Muscle layer of colon (tissue), 2 donors: ENCODE results near the gene JRKL.
A peak's percentile ranks its signal among the peaks of the same experiment; 100 is the strongest.

Source experiments
- H3K27ac ChIP-seq: one replicate; pipeline ENCODE4 v1.7.0; 2013; ENCODE audit warnings: low read depth, mild to moderate bottlenecking, low read length, moderate library complexity
- H3K27me3 ChIP-seq, 2 donors: one replicate each; pipeline ENCODE4 v1.7.0; 2013; ENCODE audit warnings: low read length in 2 of 2, mild to moderate bottlenecking in 2 of 2; ENCODE audit not compliant: insufficient read depth in 2 of 2, control insufficient read depth in 1 of 2
- H3K36me3 ChIP-seq: one replicate; pipeline ENCODE4 v1.7.0; 2013; ENCODE audit warnings: mild to moderate bottlenecking, low read length; ENCODE audit not compliant: insufficient read depth
- H3K4me1 ChIP-seq: one replicate; pipeline ENCODE4 v1.7.0; 2013; ENCODE audit warnings: mild to moderate bottlenecking, low read length; ENCODE audit not compliant: insufficient read depth
- H3K4me3 ChIP-seq, 2 donors: one replicate each; pipeline ENCODE4 v1.7.0; 2013; ENCODE audit warnings: low read length in 2 of 2, low read depth in 1 of 2, mild to moderate bottlenecking in 1 of 2, moderate library complexity in 1 of 2
- H3K9ac ChIP-seq: one replicate; pipeline ENCODE4 v1.7.0; 2013; ENCODE audit warnings: low read length
- H3K9me3 ChIP-seq: one replicate; pipeline ENCODE4 v1.7.0; 2013; ENCODE audit warnings: mild to moderate bottlenecking, low read length
- donor health status: abdominal sarcoma.
- donor health status: Adenocarcinoma of cecum.

Gene JRKL

DNA sequence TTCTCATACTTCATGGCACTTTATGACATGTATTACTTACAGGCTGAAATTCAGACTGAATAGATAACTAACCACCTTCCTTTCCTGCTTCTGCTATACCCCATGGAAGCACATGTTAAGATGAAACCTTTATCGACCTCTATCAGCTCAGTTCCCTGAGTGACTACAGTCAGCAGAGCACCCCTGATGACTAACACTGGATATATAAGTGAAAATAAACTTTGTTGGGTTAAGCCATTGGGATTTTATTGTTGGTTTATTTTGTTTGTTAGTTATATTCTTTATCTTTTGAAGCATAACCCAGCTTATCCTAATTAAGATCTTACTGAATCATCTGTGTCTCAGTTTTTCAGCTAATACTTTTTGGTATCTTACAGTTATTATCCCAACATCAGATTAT lies 23.8 kb upstream of the JRKL start:
- H3K36me3 ChIP-seq, result peaks cover 17% of the 10 kb centered on the region
- H3K27ac ChIP-seq, result no peak overlapping the region
- H3K4me3 ChIP-seq, result no peak overlapping the region
- H3K9me3 ChIP-seq, result no peaks in the 10 kb centered on the region
- H3K27me3 ChIP-seq, result no peaks in the 10 kb centered on the region
- H3K9ac ChIP-seq, result no peak overlapping the region
- H3K4me1 ChIP-seq, result no peaks in the 10 kb centered on the region

DNA sequence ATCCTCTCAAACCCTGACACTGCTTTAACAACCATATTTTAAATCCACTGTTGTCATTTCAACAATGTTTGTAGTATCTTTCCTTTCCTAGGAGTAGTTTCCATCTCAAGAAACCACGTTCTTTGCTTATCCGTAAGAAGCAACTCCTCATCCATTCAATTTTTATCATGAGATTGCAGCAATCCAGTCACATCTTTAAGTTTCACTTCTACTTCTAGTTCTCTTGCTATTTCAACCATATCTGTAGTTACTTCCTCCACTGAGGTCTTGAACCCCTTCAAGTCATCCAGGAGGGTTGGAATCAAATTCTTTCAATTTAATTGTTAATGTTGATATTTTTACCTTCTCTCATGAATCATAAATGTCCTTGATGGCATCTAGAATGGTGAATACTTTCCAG lies 22.5 kb upstream of the JRKL start:
- Histone ChIP-seq H3K27me3 (no peaks in the 10 kb centered on the region), H3K27ac (no peak overlapping the region), H3K4me3 (no peak overlapping the region), H3K9me3 (no peaks in the 10 kb centered on the region), H3K36me3 (peaks cover 17% of the 10 kb centered on the region), H3K9ac (no peak overlapping the region), H3K4me1 (no peaks in the 10 kb centered on the region)

DNA sequence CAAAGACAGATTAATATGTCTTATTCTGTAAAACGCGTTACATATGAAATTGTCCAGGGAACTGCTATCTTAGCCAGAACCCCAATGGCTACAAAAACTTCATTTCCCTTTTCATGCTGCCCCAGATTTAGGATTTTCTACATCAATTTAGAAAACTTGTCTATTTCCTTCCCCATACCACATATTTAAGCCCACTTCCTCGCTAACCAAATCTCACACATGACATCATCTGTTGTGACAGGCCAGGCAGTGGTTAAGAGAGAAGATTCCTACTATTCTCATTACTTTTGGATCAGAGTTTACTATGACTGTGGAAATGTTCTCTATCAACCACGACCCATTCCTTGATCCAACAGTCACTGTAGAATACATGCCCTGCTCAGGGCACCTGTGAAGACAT lies 16.0 kb upstream of the JRKL start:
- Histone ChIP-seq H3K4me1 (no peaks in the 10 kb centered on the region), H3K36me3 (peaks cover 6% of the 10 kb centered on the region), H3K27ac (no peak overlapping the region), H3K4me3 (no peak overlapping the region), H3K27me3 (no peaks in the 10 kb centered on the region), H3K9me3 (no peaks in the 10 kb centered on the region), H3K9ac (no peak overlapping the region)

DNA sequence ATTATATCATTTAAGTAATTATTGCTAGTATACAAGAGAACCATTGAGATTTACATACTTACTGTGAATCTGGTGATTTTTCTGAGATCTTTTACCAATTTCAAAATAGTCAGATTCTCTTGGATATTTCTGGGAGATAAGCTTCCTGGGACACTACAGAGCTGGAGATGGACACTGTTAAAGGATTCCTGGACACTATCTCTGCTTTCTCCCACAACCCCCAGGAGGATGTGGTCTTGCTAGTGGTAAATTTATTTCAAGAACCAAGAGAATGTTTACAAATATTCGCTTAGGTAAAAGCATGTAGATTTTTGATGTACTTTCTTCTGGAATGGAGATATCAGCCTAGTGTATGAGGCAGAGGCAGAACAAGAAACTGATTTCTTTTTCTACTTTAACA lies 13.0 kb upstream of the JRKL start:
- Histone ChIP-seq H3K4me1 (no peaks in the 10 kb centered on the region), H3K9ac (no peak overlapping the region), H3K36me3 (peaks cover 18% of the 10 kb centered on the region), H3K9me3 (no peaks in the 10 kb centered on the region), H3K4me3 (no peak overlapping the region), H3K27me3 (no peaks in the 10 kb centered on the region), H3K27ac (no peak overlapping the region)

DNA sequence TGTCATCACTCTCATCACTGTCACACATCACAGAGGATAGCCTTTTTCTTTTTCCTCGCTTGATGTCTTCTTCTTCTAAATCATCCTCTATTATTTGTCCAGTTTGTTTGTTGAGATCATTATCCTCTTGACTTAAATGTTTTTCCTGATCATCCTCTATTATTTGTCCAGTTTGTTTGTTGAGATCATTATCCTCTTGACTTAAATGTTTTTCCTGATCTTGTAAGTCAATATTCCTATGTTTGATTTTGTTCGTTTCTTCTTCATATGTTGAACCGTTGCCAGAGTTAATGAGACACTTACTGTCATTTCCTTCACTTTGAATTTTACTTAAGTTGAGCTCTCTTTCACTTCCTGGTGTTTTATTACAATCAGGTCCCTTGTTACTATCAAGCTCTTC lies 5.7 kb upstream of the JRKL start:
- Histone ChIP-seq H3K4me3 (no peak overlapping the region), H3K36me3 (peaks cover 15% of the 10 kb centered on the region), H3K27ac (no peak overlapping the region)

DNA sequence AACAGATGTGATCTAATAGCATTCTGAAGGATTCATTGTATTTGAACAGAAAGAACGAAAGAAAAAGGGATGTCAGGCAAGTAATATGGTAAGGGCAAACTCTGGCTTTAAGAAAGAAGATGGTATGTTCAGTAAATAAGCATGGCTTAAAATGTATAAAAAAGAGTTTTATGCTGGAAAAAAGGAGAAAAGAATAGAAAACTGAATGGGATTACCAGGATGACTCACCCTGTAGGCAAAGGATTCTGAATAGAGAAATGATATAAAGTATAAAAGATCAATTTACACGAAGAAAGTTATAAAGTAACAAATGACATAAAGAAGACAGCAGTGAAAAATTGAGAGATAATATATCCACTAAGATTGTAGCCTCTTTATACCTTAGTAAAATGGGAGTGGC lies 4.6 kb upstream of the JRKL start:
- no peaks in the 10 kb centered on the region for H3K27me3 ChIP-seq
- H3K27ac ChIP-seq, result no peak overlapping the region
- H3K9me3 ChIP-seq, result no peaks in the 10 kb centered on the region
- no peak overlapping the region for H3K9ac ChIP-seq
- peaks cover 14% of the 10 kb centered on the region for H3K4me1 ChIP-seq
- no peak overlapping the region for H3K4me3 ChIP-seq
- H3K36me3 ChIP-seq, result peaks cover 12% of the 10 kb centered on the region

More for the DNA sequence above, 5.7 kb upstream of the JRKL start:
- Histone ChIP-seq H3K9ac (no peak overlapping the region), H3K4me1 (peaks cover 14% of the 10 kb centered on the region), H3K27me3 (no peaks in the 10 kb centered on the region), H3K9me3 (no peaks in the 10 kb centered on the region)

DNA sequence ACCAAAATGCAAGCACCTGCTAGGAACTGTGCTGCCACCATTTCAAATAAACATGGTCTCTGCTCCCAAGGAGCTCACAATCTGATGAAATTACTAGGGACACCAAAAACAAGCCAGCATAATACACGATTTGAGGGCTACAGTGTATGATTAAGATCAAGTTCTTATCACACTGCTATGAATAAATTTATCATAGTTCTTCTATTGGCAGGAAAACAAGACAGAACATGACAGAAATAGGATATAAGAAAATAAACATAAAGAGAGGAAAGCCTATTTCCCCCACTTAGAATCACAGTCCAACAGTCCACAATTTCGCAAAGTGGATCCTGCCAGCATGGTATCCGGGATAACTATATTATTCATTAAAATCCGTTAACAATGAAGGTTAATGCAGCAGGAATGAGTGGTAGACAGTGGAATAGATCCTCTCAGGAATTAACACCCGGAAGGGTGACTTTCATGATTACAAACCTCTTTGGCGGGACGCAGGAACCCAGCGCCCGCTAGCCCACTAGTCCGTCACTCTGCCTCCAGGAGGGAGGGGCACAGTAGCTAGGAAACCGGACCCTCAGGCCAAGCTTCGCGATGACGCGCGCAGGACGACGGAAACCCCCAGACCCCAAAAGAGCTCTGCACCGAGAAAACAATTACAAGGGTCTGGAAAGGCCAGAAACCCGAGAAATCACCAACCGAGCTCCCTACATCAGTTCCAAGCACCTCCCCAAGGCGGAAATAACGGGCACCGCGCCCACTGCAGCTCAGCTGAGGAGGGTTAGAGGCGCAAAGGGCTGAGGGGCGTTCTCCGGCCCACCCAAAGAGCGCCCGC lies 708 bp upstream of the JRKL start:
- peak overlapping the region; percentile 89 for H3K9ac ChIP-seq
- peak overlapping the region; percentile 91 for H3K27ac ChIP-seq
- no peaks in the 10 kb centered on the region for H3K27me3 ChIP-seq
- no peaks in the 10 kb centered on the region for H3K36me3 ChIP-seq
- peak overlapping the region; percentile 93 to 95 for H3K4me3 ChIP-seq
- H3K4me1 ChIP-seq, result peaks cover 21% of the 10 kb centered on the region
- H3K9me3 ChIP-seq, result no peaks in the 10 kb centered on the region

DNA sequence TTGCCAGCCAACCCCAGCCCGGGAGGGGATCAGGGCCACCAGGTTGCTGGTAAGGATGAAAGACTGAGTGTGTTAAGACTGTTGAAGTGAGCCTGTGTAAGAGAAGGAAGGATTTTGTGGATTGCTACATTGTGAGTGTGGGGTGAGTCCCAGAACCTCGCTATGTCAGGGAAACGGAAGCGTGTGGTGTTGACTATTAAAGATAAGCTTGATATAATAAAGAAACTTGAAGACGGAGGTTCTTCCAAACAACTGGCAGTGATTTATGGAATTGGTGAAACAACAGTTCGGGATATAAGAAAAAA lies 627 bp downstream of the JRKL start:
- H3K36me3 ChIP-seq, result no peaks in the 10 kb centered on the region
- H3K27me3 ChIP-seq, result no peaks in the 10 kb centered on the region
- H3K9me3 ChIP-seq, result no peaks in the 10 kb centered on the region
- peak overlapping the region; percentile 91 for H3K27ac ChIP-seq
- peak overlapping the region; percentile 93 to 95 for H3K4me3 ChIP-seq
- H3K4me1 ChIP-seq, result peaks cover 21% of the 10 kb centered on the region
- H3K9ac ChIP-seq, result peak overlapping the region; percentile 8

DNA sequence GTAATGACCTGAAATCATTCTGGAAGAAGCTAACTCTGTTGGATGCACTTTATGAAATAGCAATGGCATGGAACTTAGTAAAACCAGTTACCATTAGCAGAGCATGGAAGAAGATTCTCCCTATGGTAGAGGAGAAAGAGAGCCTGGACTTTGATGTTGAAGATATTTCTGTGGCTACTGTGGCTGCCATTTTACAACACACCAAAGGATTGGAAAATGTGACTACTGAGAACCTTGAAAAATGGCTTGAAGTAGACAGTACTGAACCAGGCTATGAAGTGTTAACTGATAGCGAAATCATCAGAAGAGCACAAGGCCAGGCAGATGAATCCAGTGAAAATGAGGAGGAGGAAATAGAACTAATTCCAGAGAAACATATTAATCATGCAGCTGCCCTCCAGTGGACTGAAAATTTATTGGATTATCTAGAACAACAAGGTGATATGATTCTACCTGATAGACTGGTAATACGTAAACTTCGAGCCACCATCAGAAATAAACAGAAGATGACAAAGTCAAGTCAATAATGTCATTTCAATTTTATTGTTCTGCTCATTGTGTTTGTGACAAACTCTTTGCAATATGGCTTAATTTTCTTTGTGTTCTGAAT lies 2.0 kb downstream of the JRKL start:
- H3K27me3 ChIP-seq, result no peaks in the 10 kb centered on the region
- no peaks in the 10 kb centered on the region for H3K9me3 ChIP-seq
- H3K36me3 ChIP-seq, result no peaks in the 10 kb centered on the region
- peaks cover 21% of the 10 kb centered on the region for H3K4me1 ChIP-seq
- H3K9ac ChIP-seq, result no peak overlapping the region
- no peak overlapping the region for H3K4me3 ChIP-seq
- no peak overlapping the region for H3K27ac ChIP-seq

DNA sequence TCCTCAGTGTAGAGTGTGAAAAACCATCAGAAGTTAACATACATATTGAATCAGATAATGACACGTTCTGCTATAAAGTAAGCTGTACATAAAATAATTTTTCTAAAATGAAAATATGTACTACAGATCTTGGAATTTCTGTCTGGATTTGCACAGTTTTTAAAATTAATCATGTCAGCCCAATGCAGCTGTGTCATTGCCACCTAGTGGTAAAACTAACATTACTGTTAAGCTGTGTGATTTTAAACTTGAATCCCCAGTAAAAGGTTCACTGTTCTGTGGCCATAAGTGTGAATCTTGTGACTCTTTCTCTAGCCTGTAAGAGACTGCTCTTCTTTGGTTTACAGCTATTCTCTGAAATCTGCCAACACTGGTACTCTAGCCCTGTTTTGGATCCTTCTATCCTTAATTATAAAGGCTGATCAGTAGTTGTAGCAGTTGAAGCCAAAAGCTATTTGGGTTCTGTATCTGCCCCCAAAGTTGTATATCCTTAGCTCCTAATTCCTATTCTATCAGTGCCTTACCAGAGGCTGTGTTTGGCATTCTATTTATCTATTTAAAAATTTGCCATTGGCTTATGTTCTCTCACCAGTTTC lies 4.0 kb downstream of the JRKL start:
- Histone ChIP-seq H3K27me3 (no peaks in the 10 kb centered on the region), H3K9me3 (no peaks in the 10 kb centered on the region), H3K9ac (no peak overlapping the region), H3K4me3 (no peak overlapping the region), H3K36me3 (no peaks in the 10 kb centered on the region), H3K27ac (no peak overlapping the region), H3K4me1 (peaks cover 8% of the 10 kb centered on the region)

DNA sequence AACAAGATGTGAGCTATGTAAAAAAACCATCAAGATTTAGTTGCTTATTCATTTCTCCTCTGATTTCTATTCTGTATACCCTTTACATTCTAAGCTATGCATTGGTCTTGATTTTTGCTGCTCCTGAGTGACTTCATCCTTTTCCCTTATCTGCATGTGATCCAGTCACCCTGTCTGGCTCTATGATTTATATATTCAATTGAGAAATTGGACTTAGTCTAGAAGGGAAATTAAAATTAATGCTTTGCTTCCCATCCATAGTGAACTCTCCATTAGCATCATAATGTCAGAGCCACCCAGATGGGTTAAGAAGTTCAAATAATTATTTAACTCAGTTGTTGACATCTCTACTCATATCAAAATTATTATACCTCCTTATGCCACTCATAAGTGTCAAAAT lies 5.0 kb downstream of the JRKL start:
- Histone ChIP-seq H3K27ac (no peak overlapping the region), H3K36me3 (no peaks in the 10 kb centered on the region), H3K4me3 (no peak overlapping the region), H3K9ac (no peak overlapping the region), H3K27me3 (no peaks in the 10 kb centered on the region), H3K9me3 (no peaks in the 10 kb centered on the region), H3K4me1 (peaks cover 7% of the 10 kb centered on the region)

DNA sequence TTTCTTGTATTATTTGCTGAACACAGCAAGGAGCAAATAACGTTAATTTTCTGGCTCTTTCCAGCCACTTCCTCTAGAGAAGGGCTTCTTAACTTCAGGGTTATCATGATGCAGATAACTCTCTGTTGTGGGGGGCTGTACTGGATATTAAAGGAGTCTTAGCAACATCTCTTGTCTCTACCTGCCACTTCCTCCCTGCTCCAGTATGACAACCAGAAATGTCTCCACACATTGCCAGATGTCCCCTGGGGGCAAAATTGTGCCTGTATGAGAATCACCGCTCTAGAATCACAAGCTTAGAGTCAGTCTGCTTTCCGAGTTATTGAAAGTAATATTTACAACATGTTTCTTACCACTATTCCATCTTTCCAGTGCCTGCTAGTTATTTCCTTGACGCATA lies 6.8 kb downstream of the JRKL start:
- Histone ChIP-seq H3K9ac (no peak overlapping the region), H3K36me3 (no peaks in the 10 kb centered on the region), H3K27ac (no peak overlapping the region), H3K9me3 (no peaks in the 10 kb centered on the region), H3K4me1 (no peaks in the 10 kb centered on the region), H3K27me3 (no peaks in the 10 kb centered on the region), H3K4me3 (no peak overlapping the region)
